Glutamatergic neuron (in vitro differentiated cells): Measurements from ENCODE around the gene ESPNL. TPM values are rescaled to one million over a fixed set of nuclear protein-coding genes. Genes with fewer than 3 reads are reported as not detected.

Experiments used
- DNase-seq: peaks from one replicate; pipeline ENCODE4 v3.0.0; 2022
- H3K27ac Mint-ChIP-seq: one replicate; pipeline ENCODE4 v1.8.0; 2020; ENCODE audit warnings: mild to moderate bottlenecking, mixed read lengths, inconsistent platforms; ENCODE audit not compliant: unreplicated experiment
- H3K27me3 Mint-ChIP-seq: one replicate; pipeline ENCODE4 v1.8.0; 2020; ENCODE audit warnings: mild to moderate bottlenecking, moderate library complexity, mixed read lengths, inconsistent platforms; ENCODE audit not compliant: unreplicated experiment
- H3K36me3 Mint-ChIP-seq: one replicate; pipeline ENCODE4 v1.8.0; 2020; ENCODE audit warnings: mild to moderate bottlenecking, mixed read lengths, inconsistent platforms; ENCODE audit not compliant: unreplicated experiment
- H3K4me1 Mint-ChIP-seq: one replicate; pipeline ENCODE4 v1.8.0; 2020; ENCODE audit warnings: mild to moderate bottlenecking, low read depth, mixed read lengths, inconsistent platforms; ENCODE audit not compliant: unreplicated experiment
- H3K4me3 Mint-ChIP-seq: one replicate; pipeline ENCODE4 v1.8.0; 2020; ENCODE audit warnings: mild to moderate bottlenecking, mixed read lengths, inconsistent platforms; ENCODE audit not compliant: unreplicated experiment
- H3K9me3 Mint-ChIP-seq: one replicate; pipeline ENCODE4 v1.8.0; 2020; ENCODE audit warnings: mild to moderate bottlenecking, moderate library complexity, mixed read lengths, inconsistent platforms; ENCODE audit not compliant: unreplicated experiment
- CTCF ChIP-seq: fragments of 200-600 bp; sonication (generic); IDR thresholded peaks from one replicate; pipeline ENCODE4 v1.5.0; 2021; ENCODE audit not compliant: partially characterized antibody, unreplicated experiment
- total RNA-seq: library from RNA; stranded (reverse); fragmentation: NEBNext Ultra II Directional; extraction: Animal tissue kit (Norgen Biotek cat#: 25700); gene quantifications from one replicate; pipeline ENCODE4 v1.2.1, GENCODE V29; 2021; ENCODE audit not compliant: unreplicated experiment

ESPNL gene
- total RNA-seq, 1 donor from 2014 or later, result 0.81 TPM

GRCh38 chr2:238121511-238122286 is 21.6 kb downstream of the ESPNL start:
- Mint-ChIP-seq H3K27me3 (peaks cover 9% of the 10 kb centered on the region), H3K27ac (no peak overlapping the region), H3K36me3 (no peaks in the 10 kb centered on the region), H3K9me3 (peaks cover 1% of the 10 kb centered on the region), H3K4me3 (no peak overlapping the region), H3K4me1 (peaks cover 3% of the 10 kb centered on the region)
- peak; percentile 10 for DNase-seq
- no peak for TF ChIP-seq CTCF

- H3K4me1 Mint-ChIP-seq, result peaks cover 3% of the 10 kb centered on the region
- no peak overlapping the region for H3K27ac Mint-ChIP-seq
- H3K9me3 Mint-ChIP-seq, result peaks cover 1% of the 10 kb centered on the region
- DNase-seq, result peak; percentile 17
- H3K4me3 Mint-ChIP-seq, result no peak overlapping the region
- H3K27me3 Mint-ChIP-seq, result peaks cover 9% of the 10 kb centered on the region
- TF ChIP-seq CTCF, result no peak
- no peaks in the 10 kb centered on the region for H3K36me3 Mint-ChIP-seq
Observed at GRCh38 chr2:238122287-238123217, 22.4 kb downstream of the ESPNL start.

GRCh38 chr2:238123218-238123971 is 23.3 kb downstream of the ESPNL start:
- Mint-ChIP-seq H3K27ac (no peak overlapping the region), H3K9me3 (peaks cover 1% of the 10 kb centered on the region), H3K27me3 (peaks cover 6% of the 10 kb centered on the region), H3K4me1 (peaks cover 3% of the 10 kb centered on the region), H3K36me3 (no peaks in the 10 kb centered on the region), H3K4me3 (no peak overlapping the region)
- DNase-seq, result peak; percentile 16
- no peak for TF ChIP-seq CTCF

- TF ChIP-seq CTCF, result no peak
- H3K36me3 Mint-ChIP-seq, result no peaks in the 10 kb centered on the region
- peaks cover 3% of the 10 kb centered on the region for H3K4me1 Mint-ChIP-seq
- H3K27me3 Mint-ChIP-seq, result peaks cover 6% of the 10 kb centered on the region
- peaks cover 1% of the 10 kb centered on the region for H3K9me3 Mint-ChIP-seq
- peak; percentile 18 for DNase-seq
- no peak overlapping the region for H3K27ac Mint-ChIP-seq
- H3K4me3 Mint-ChIP-seq, result no peak overlapping the region
Observed at GRCh38 chr2:238123991-238124470, 23.9 kb downstream of the ESPNL start.
